Transverse colon (tissue), 4 donors: ENCODE data around the gene STAM2. TPM values are rescaled to one million over a fixed set of nuclear protein-coding genes. Genes with fewer than 3 reads are reported as not detected.

Experiments
- DNase-seq: peaks from one replicate; pipeline ENCODE4 v3.0.0-alpha.2; 2019
- H3K27ac ChIP-seq, 4 donors: fragments of 200-600 bp; sonication (generic); 2 replicates each; pipeline ENCODE4 v1.5.1; 2016 to 2018; ENCODE audit warnings: inconsistent platforms in 4 of 4
- H3K27me3 ChIP-seq: fragments of 200-600 bp; sonication (generic); 2 replicates; pipeline ENCODE4 v1.5.1; 2017; ENCODE audit warnings: inconsistent platforms
- H3K36me3 ChIP-seq, 4 donors: fragments of 200-600 bp; sonication (generic); 2 replicates each; pipeline ENCODE4 v1.5.1; 2017 to 2019; ENCODE audit warnings: inconsistent platforms in 4 of 4
- H3K4me1 ChIP-seq, 4 donors: fragments of 200-600 bp; sonication (generic); 2 replicates each; pipeline ENCODE4 v1.5.1; 2017 to 2020; ENCODE audit warnings: inconsistent platforms in 4 of 4
- H3K4me3 ChIP-seq, 4 donors: fragments of 200-600 bp; sonication (generic); 1 replicate in 1 of 4; 2 replicates in 3 of 4; pipeline versions ENCODE4 v1.5.1 to v1.6.1; 2017 to 2019; ENCODE audit warnings: inconsistent platforms in 4 of 4
- H3K9me3 ChIP-seq, 2 donors: fragments of 200-600 bp; sonication (generic); 2 replicates each; pipeline ENCODE4 v1.5.1; 2017 to 2019; ENCODE audit warnings: inconsistent platforms in 2 of 2
- EP300 ChIP-seq: sonication (generic); formaldehyde crosslinking; IDR thresholded peaks from one replicate; pipeline ENCODE4 v1.6.1; 2017; ENCODE audit warnings: antibody characterized with exemption, low read depth
- POLR2A ChIP-seq: fragments of 450-650 bp; IDR thresholded peaks from one replicate; pipeline ENCODE4 v1.6.1; 2016; ENCODE audit warnings: antibody characterized with exemption, mild to moderate bottlenecking, moderate library complexity
- POLR2AphosphoS5 ChIP-seq, 3 donors: sonication (generic); formaldehyde crosslinking; IDR thresholded peaks; one replicate each; pipeline ENCODE4 v1.6.1; 2016; ENCODE audit warnings: antibody characterized with exemption in 3 of 3
- WGBS, 2 donors: methylation state at CpG; one replicate each; pipeline ENCODE4 v1.1.5; 2018; ENCODE audit warnings: low coverage in 1 of 2; 5-methylcytosine and 5-hydroxymethylcytosine counted together
- in situ Hi-C, 4 donors: fragments of 200-750 bp; cut with MboI; loops; one replicate each; pipeline versions ENCODE4 v1.15.0 to v1.15.1; 2017; ENCODE audit warnings: low sequenced_read_pairs in 3 of 4, low pct_ligation_motif_present in 1 of 4, low pct_unique_long_range_greater_than_20kb in 1 of 4
- intact Hi-C: fragments of 100-400 bp; cut with DNase I; formaldehyde crosslinking; loops from one replicate; pipeline ENCODE4 v1.15.1; 2023; ENCODE audit warnings: low total_unique reads
- total RNA-seq, 4 donors: library from RNA; depleted of rRNA; stranded (reverse); fragments of >200 nt; gene quantifications; one replicate each; pipeline ENCODE4 v1.1.0, GENCODE V29; 2016
- TF ChIP-seq, protein P1 (sequence below), 5 experiments: fragments of 200-600 bp in 3 of 5; fragments of 450-650 bp in 2 of 5; sonication (generic) in 3 of 5; IDR thresholded peaks; 1 replicate in 2 of 5; 2 replicates in 3 of 5; pipeline ENCODE4 v1.5.1; 2016 to 2017; ENCODE audit warnings: antibody characterized with exemption in 5 of 5, inconsistent platforms in 3 of 5, mild to moderate bottlenecking in 2 of 5, moderate library complexity in 1 of 5

The STAM2 gene
- total RNA-seq, 4 donors from 2014 or later: 17.1 to 57.2 (median 38.1) TPM

DNA sequence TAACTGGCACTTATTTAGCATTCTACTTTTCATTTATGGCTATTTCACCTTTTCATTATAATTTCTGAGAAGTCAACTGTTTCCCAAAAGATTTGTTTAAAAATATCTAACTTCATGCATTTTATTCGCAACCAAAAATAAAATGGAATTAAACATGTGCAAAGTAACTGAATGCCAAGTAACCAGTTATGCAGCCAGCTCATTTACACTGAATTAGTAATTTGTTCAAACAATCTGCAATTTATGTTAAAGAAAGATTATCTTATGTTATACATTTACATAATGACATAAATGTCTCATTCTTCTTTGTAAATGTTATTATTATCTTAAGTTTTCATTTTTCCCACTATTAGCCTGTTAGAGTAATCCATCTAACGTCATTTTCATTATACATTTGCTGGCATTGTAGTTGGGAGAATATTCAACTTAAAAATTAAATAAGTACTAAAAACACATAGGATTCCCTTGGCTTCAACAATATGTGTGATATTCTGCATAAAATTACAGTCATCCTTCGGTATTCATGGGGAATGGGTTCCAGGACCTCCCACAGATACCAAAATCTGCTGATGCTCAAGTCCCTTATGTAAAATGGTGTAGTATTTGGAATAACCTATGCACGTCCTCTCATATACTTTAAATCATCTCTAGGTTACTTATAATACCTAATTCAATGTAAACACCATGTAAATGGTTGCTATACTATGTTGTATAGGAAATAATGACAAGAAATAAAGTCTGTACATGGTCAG lies 43.7 kb upstream of the STAM2 start:
- in situ Hi-C loops (no loop called here), intact Hi-C loops (no loop called here)
- no peak for DNase-seq
- TF ChIP-seq POLR2AphosphoS5 (IDR thresholded peaks at IDR 0.05) (no peak), EP300 (no peak), POLR2A (no peak)
- TF ChIP-seq, protein P1, sequence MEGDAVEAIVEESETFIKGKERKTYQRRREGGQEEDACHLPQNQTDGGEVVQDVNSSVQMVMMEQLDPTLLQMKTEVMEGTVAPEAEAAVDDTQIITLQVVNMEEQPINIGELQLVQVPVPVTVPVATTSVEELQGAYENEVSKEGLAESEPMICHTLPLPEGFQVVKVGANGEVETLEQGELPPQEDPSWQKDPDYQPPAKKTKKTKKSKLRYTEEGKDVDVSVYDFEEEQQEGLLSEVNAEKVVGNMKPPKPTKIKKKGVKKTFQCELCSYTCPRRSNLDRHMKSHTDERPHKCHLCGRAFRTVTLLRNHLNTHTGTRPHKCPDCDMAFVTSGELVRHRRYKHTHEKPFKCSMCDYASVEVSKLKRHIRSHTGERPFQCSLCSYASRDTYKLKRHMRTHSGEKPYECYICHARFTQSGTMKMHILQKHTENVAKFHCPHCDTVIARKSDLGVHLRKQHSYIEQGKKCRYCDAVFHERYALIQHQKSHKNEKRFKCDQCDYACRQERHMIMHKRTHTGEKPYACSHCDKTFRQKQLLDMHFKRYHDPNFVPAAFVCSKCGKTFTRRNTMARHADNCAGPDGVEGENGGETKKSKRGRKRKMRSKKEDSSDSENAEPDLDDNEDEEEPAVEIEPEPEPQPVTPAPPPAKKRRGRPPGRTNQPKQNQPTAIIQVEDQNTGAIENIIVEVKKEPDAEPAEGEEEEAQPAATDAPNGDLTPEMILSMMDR (IDR thresholded peaks at IDR 0.05): no peak
- peaks cover 8 to 25% (median 12%) of the 10 kb centered on the region in 4 donors for H3K4me1 ChIP-seq
- H3K27ac ChIP-seq: no peak overlapping the region
- no peaks in the 10 kb centered on the region for H3K36me3 ChIP-seq
- H3K4me3 ChIP-seq: no peak overlapping the region
- no peaks in the 10 kb centered on the region for H3K27me3 ChIP-seq
- WGBS, 2 donors: 80 to 85% methylated on average over 4 of the region's 4 CpGs
- no peaks in the 10 kb centered on the region for H3K9me3 ChIP-seq

DNA sequence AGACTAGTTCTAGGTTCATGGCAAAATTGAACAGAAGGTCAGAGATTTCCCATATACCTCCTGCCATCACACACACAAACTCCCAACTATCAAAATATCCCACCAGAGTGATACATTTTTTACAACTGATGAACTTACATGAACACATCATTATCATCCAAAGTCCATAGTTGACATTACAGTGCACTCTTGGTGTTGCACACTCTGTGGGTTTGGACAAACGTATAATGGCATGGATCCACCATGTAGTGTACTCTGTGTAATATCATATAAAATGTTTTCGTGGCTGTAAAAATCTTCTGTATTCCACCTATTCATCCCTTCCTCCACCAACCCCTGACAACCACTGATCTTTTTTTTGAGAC lies 25.9 kb upstream of the STAM2 start:
- WGBS, 2 donors: 56 to 88% methylated on average over 2 of the region's 2 CpGs

DNA sequence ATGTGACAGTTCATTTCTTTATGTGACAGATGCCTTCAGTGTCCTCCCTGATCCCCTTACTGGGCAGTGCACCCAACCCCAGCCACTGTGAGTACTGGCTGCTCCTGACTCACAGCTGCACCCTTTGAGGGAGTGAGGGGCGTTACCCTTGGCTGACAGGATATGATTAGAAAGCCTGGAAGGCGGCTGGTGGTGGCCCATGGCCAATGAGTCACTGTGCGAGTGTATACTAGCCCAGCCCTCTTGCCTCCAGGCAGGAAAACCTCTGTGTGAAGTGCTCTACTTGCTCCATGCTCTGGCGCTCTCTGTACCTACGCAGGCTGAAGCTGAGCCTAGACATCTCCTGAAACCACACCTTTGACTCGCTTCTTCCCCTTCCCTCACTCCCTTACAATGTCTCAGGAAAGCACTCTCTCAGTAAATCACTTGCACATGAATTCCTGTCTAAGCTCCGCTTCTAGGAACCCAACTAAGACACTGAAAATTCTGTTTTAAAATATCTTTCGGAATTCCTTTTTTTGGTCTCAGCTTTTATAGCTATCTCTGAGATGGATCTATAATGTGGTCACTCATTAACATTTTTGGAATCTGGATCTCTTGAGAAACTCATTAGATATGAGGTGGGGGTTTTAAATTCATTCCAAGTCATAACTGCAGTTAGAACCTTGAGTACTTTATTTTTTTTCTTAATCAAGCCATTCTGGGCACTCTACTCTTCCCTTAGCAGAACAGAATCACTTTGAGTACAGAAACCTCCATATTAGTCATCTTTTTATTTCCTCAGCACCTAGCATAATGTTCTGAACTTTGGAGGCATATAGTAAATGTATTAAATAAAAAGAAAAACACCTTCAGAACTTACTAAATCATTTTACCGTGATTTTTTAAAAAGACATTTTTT lies 25.3 kb upstream of the STAM2 start:
- no peak overlapping the region for H3K27ac ChIP-seq
- 58 to 100% methylated on average over 3 to 9 of the region's 9 CpGs for WGBS, 2 donors
- in situ Hi-C loops: no loop called here
- intact Hi-C loops: no loop called here
- no peaks in the 10 kb centered on the region for H3K9me3 ChIP-seq
- TF ChIP-seq, protein P1 (IDR thresholded peaks at IDR 0.05): no peak
- peak in 1 of 3 donors; percentile 40 for TF ChIP-seq POLR2AphosphoS5 (IDR thresholded peaks at IDR 0.05)
- no peak for TF ChIP-seq POLR2A
- TF ChIP-seq EP300: no peak
- no peaks in the 10 kb centered on the region for H3K36me3 ChIP-seq
- no peak overlapping the region for H3K4me3 ChIP-seq
- DNase-seq: peak; percentile 81
- no peaks in the 10 kb centered on the region for H3K27me3 ChIP-seq
- H3K4me1 ChIP-seq: peaks cover 0 to 7% (median 2%) of the 10 kb centered on the region in 4 donors

More for the DNA sequence above, 25.9 kb upstream of the STAM2 start:
- Histone ChIP-seq H3K27ac (no peak overlapping the region), H3K36me3 (no peaks in the 10 kb centered on the region), H3K9me3 (no peaks in the 10 kb centered on the region), H3K4me1 (peaks cover 0 to 7% (median 2%) of the 10 kb centered on the region in 4 donors), H3K27me3 (no peaks in the 10 kb centered on the region), H3K4me3 (no peak overlapping the region)
- no peak for DNase-seq
- in situ Hi-C loops: no loop called here
- TF ChIP-seq POLR2A: no peak
- no peak for TF ChIP-seq EP300
- TF ChIP-seq, protein P1 (IDR thresholded peaks at IDR 0.05): no peak
- TF ChIP-seq POLR2AphosphoS5 (IDR thresholded peaks at IDR 0.05): no peak
- intact Hi-C loops: no loop called here

DNA sequence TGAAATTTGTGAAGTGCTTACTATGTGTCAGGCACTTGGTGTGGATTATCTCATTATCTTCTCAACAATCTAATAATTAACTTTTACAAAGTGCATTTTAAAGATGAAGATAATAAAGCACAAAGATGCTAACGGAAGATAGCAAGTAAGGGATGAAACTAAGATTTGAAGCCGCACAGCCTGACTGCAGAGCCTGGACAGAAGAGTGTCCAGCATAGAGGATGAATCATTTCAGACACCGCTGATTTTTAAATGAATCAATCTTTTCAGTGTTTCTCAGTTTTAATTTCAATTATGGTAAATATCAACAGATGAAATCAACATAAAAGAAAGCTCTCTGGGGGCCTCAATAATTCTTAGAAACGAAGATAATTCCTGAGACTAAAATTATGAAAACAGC lies 24.5 kb upstream of the STAM2 start:
- 78 to 81% methylated on average over 3 to 4 of the region's 4 CpGs for WGBS, 2 donors
- H3K9me3 ChIP-seq: no peaks in the 10 kb centered on the region
- H3K4me3 ChIP-seq: no peak overlapping the region
- TF ChIP-seq POLR2AphosphoS5 (IDR thresholded peaks at IDR 0.05): no peak
- TF ChIP-seq EP300: no peak
- TF ChIP-seq, protein P1 (IDR thresholded peaks at IDR 0.05): no peak
- no peak for TF ChIP-seq POLR2A
- H3K4me1 ChIP-seq: peaks cover 0 to 7% (median 2%) of the 10 kb centered on the region in 4 donors
- DNase-seq: no peak
- no peaks in the 10 kb centered on the region for H3K36me3 ChIP-seq
- intact Hi-C loops (no loop called here), in situ Hi-C loops (no loop called here)
- no peaks in the 10 kb centered on the region for H3K27me3 ChIP-seq
- no peak overlapping the region for H3K27ac ChIP-seq
